HuH-7 (cell line): ENCODE results near the gene ZNF19.
"Not testable (repeated sequence)": the region's sequence is repeated elsewhere in the genome, so short reads cannot be mapped to it uniquely, and the experiment has no call there.

Source experiments
- DNase-seq: peaks from one replicate; pipeline ENCODE4 v3.0.0; 2011; ENCODE audit warnings: low spot score

ZNF19 gene

GRCh38 chr16:71489122-71489521 lies at the start of gene ZNF19:
TSS of gene ZNF19 (minus strand) at chr16:71489324. CDS start at chr16:71482114, 7,210 bp downstream.
- DNase-seq: no peak

GRCh38 chr16:71537643-71538042 lies 48.5 kb upstream of the ZNF19 start:
- DNase-seq: peak; percentile 60

- no peak for DNase-seq
These were observed 47.8 kb upstream of the ZNF19 start for GRCh38 chr16:71536752-71537499.

GRCh38 chr16:71532366-71532765 lies 43.2 kb upstream of the ZNF19 start:
- DNase-seq: no peak

- no peak for DNase-seq
These were observed 39.7 kb upstream of the ZNF19 start for GRCh38 chr16:71528863-71529262.

- no peak for DNase-seq
These were observed 39.1 kb upstream of the ZNF19 start for GRCh38 chr16:71528257-71528656.

GRCh38 chr16:71526111-71526631 lies 37.0 kb upstream of the ZNF19 start, which contains the start of gene CHST4:
TSS of gene CHST4 (plus strand) at chr16:71526426. CDS start at chr16:71536678, 10,252 bp downstream.
- no peak for DNase-seq

- DNase-seq: no peak
These were observed 35.7 kb upstream of the ZNF19 start for GRCh38 chr16:71524566-71525553.

GRCh38 chr16:71520550-71520949 lies 31.4 kb upstream of the ZNF19 start:
- no peak for DNase-seq

- DNase-seq: no peak
These were observed 25.9 kb upstream of the ZNF19 start for GRCh38 chr16:71515026-71515425.

- DNase-seq: no peak
These were observed 25.4 kb upstream of the ZNF19 start for GRCh38 chr16:71514476-71514875.

- DNase-seq: no peak
These were observed 24.2 kb upstream of the ZNF19 start for GRCh38 chr16:71513302-71513701.

- no peak for DNase-seq
These were observed 17.9 kb upstream of the ZNF19 start for GRCh38 chr16:71507061-71507460.

- no peak for DNase-seq
These were observed 15.8 kb upstream of the ZNF19 start for GRCh38 chr16:71504901-71505300.

- DNase-seq: not testable (repeated sequence)
These were observed 14.9 kb upstream of the ZNF19 start for GRCh38 chr16:71504051-71504450.

GRCh38 chr16:71501547-71501946 lies 12.4 kb upstream of the ZNF19 start:
- no peak for DNase-seq

GRCh38 chr16:71500964-71501363 lies 11.8 kb upstream of the ZNF19 start:
- no peak for DNase-seq

- DNase-seq: peak; percentile 70
These were observed 10.7 kb upstream of the ZNF19 start for GRCh38 chr16:71499775-71500364.

GRCh38 chr16:71498031-71498430 lies 8.9 kb upstream of the ZNF19 start:
- no peak for DNase-seq

GRCh38 chr16:71493213-71493612 lies 4.1 kb upstream of the ZNF19 start:
- no peak for DNase-seq

GRCh38 chr16:71492786-71493185 lies 3.7 kb upstream of the ZNF19 start:
- DNase-seq: no peak

- no peak for DNase-seq
These were observed 1.9 kb upstream of the ZNF19 start for GRCh38 chr16:71491054-71491453.
